NCI-H2081 (cell line): ENCODE results near the gene MAP3K1.
A peak's percentile ranks its signal among the peaks of the same experiment; 100 is the strongest.
"Not testable (repeated sequence)": the region's sequence is repeated elsewhere in the genome, so short reads cannot be mapped to it uniquely, and the experiment has no call there.

Source experiments
- DNase-seq, 2 experiments: peaks; one replicate each; lab custom pipeline; 2025; lab: John Stamatoyannopoulos, UW

MAP3K1 gene

DNA sequence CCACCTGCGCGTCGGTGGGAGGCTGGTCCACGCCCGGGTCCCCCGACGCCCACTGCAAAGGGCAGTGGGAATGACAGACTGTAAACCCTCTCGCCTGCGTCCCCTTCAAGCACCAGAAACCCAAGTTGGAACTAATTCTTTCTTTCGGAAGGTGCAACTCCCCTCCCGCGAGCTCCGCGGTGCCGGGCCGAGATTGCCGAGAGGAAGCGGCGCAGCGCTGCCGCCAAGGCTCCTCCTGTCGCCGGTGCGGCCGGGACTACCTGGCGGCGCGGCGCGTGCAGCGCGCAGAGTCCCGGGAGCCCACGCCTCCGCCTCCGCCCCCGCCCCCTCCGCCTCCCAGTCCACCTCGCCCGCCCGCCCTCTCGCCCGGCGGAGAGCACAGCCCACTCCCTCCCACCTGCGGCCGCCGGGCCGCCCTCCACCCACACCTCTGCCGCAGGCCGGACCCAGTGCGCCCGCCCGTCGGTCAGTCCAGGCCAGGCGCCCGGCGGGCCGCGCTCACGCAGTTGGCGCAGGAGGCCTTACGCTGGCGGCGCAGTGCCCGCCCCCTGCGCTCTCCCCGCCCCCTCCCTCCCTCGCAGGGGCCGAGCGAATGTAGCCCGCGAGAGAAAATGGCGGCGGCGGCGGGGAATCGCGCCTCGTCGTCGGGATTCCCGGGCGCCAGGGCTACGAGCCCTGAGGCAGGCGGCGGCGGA, at the start of gene MAP3K1:
Gene MAP3K1 (plus strand): TSS at position 587 of the 695 bp plus-strand sequence. CDS start 25 bp downstream, at position 612.
- peak; percentile 69 to 73 for DNase-seq

DNA sequence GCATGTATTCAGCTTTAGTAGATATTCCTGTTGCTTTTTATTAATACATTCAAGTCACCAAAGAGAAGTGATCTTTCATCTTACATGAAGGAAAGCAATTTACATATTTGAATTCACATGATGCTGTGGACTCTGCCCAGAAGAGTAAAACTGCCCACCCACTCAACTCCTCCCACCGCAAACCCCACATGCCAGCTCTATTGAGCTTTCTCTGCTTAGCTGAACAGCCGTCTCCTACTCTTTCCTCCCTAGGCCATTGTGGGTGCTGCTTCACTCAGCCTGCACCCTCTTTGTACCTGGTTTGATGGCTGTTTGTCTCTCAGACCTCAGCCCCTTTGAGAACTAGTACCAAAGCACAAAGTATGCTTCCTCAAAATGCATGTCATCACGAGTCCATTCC, 48.4 kb upstream of the MAP3K1 start:
- DNase-seq: no peak

DNA sequence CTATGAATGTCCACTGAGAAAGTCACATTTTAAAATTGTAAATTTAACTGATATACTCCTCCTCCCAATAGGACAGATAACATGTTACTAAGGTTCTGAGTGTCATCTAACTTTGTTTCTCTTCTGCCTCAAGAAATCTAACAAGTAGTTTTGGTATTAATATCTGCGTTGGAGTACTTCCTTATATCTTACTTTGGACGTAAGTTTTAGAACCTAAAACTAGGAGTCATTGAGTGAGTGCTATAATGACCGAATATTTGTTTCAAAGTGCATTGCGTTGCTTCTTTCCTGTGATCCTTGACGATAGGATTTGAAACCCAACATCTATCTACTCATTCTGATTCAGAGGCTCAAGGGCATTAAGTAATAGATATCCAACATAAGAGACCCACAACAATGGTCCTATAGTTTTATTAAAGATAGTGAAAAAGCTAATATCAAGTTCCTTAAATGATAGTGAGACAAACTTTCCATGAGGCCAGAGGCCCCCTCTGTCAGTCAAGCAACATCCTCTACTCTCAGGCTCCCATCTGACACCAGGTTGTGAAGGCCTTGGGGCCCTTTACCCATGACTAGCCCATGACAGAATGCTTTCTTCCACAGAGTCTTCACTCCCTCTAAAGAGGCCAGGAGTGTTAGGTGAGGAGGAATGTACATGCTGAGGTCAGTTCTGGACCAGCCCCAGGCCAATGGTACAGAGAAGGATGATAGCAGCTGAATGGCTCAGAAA, 45.3 kb upstream of the MAP3K1 start:
- no peak for DNase-seq

DNA sequence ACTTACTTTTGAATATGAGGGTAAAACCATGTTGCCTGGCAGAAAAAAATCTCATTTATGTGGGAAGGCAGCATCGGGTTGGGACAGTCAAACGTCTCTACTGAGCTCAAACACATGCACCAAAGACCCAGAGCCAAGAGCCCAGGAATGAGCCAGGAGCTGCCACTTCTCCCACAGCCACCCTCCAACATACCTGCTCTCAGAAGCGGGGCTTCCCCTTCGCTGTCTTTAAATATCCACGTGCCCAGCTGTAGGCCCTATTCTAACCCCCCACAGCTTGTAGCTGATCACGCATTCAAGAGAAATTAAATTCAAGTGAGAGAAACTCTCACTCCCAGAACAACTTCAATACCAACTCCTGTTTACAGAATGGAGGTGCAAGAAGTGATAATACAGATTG, 42.6 kb upstream of the MAP3K1 start:
- DNase-seq: no peak

DNA sequence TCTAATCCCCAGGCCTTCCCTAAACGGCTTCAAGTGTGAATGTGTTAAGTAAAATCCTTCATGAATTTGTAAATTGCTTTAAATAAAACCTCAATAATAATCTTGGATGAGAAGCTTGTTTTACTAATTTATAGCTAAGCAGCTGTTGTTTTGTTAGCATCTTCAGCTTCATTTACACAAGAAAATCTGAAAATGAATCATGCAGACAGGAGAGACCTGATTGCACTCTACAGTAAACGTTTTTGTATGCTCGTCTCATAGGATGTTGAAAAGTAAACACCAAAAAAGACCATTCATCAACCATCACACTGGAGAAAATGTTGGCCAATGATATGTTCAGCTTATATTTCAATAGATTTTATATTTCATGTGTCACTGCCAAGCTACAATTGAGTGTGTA, 40.4 kb upstream of the MAP3K1 start:
- peak in 1 of 2 experiments; percentile 17 for DNase-seq

DNA sequence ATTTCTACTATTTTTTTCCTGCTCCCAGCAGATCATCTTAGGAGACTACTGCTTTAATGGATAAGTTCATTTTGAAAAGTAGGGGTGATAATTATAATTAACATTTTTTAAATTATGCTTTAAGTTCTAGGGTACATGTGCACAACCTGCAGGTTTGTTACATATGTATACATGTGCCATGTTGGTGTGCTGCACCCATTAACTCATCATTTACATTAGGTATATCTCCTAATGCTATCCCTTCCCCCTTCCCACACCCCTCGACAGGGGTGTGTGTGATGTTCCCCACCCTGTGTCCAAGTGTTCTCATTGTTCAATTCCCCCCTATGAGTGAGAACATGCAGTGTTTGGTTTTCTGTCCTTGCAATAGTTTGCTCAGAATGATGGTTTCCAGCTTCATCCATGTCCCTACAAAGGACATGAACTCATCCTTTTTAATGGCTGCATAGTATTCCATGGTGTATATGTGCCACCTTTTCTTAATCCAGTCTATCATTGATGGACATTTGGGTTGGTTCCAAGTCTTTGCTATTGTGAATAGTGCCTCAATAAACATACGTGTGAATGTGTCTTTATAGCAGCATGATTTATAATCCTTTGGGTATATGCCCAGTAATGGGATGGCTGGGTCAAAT, 39.0 kb upstream of the MAP3K1 start:
- not testable (repeated sequence) for DNase-seq

DNA sequence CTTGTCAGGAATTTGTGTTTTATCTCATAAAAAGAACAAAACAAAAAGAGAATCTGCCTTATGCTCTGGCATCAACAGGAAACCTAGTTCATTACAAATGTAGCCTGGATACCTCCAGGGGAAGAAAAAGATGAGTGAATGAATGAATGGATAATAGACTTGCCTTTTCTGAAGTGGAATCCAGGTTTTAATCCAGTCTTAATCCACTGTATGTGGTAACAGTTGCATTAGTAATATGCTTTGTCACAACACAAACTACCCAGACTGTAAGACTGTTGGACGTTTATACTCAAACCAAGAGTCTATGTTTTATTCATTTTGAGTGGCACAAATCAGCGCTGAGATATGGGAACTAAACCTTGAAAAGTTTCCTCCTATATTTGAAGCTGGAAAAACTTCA, 32.1 kb upstream of the MAP3K1 start:
- DNase-seq: no peak

DNA sequence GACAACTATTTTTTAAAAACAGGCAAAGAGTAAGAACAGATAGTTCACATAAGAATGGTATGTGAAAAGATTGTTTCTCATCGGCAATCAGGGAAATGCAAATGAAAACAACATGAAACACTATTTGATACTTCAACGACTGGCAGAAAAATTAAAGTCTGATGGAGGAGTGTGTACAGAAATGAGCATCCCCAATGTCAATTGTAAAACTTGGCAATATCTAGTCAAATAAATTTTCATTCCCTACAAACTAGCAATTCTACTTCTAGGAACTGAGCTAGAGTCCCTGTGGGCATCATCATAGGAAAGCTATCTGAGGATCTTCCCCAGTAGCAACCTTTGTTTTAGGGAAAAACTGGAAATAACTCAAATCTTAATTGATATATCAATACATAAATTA, 29.0 kb upstream of the MAP3K1 start:
- no peak for DNase-seq

DNA sequence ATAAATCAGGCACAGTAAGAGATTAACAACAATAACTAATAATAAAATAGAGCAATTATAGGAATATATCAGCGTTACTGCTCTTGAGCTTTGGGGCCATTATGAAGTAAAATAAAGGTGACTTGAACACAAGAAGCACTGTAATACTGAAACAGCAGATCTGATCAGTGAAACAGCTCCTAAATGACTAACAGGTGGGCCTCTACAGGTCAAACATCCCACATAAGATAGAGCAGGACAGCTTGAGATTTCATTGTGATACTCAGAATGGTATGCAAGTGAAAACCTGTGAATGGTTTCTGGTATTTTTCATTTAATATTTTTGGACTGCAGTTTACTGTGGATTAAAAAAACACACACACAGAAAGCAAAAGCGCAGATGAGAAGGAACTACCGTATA, 24.0 kb upstream of the MAP3K1 start:
- DNase-seq: no peak

DNA sequence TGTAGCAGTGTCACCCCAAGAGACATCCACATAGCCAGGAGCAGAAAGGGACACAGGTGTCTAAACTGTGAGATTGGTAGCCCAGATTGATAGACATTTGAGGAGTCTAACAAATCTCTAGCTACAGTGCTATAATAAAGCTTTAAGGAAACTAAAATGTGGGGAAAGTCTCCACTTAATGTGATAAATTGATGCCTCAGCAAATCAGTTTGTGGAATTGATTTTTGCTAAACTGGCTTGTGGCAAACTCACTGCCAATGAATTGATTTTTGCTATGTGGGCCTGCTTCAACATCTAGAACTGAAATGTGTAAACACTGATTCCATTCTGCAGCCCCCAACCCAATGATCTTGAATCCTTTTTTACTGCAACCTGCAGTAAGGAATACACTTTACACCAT, 16.8 kb upstream of the MAP3K1 start:
- DNase-seq: no peak

DNA sequence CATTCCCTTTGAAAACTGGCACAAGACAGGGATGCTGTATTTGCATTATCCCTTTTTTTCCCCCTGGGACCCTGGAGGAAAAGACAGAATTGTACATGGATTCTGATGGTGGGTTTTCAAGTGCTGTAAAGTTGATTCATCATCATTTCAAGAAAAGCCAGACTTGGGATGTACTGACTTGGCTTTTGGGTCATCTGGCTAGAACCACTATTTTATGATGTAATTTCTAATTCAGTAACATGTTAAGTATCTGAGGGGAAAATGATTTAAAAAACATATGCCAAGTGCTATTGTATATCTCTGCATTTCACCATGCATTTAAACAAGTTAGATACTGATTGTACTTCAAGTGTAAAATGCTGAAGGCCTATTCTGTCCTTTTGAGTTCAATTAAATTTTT, 15.2 kb upstream of the MAP3K1 start:
- DNase-seq: no peak

DNA sequence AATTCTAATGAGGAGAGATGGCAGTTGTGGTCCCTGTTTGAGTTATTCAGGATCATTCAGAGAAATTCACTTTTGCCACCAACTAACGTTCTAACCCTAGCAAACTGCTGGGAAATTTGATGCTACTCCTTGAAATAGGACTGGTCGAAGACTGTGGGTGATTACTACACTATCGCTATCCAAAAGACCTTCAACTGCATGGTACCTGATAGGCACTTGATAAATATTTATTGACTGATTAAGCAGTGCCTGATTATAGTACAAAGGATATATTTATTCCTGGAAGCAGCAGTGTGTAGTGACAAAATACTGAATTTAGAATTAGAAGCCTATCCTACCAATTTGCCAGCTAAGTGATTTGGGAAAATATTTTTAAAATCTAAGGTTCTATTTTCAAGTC, 14.1 kb upstream of the MAP3K1 start:
- DNase-seq: no peak

DNA sequence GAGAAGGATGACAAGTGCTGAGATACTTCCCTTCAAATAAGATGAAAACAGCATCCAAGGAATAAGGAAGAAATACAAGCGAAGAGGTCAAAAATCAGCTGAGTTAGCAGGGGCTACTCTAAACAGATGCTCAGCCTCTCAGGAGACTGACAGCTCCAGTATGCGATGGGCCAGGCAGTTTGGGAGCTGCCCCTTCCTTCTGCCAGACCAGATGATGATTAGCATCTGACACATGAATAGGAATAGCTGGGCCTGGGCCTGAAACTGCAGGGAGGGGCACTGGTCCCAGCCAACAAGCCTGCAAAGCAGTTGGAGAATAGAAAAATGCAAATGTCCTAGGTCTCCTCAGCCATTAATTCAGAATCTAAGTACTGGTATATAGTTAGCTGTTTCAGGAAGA, 13.1 kb upstream of the MAP3K1 start:
- DNase-seq: no peak

DNA sequence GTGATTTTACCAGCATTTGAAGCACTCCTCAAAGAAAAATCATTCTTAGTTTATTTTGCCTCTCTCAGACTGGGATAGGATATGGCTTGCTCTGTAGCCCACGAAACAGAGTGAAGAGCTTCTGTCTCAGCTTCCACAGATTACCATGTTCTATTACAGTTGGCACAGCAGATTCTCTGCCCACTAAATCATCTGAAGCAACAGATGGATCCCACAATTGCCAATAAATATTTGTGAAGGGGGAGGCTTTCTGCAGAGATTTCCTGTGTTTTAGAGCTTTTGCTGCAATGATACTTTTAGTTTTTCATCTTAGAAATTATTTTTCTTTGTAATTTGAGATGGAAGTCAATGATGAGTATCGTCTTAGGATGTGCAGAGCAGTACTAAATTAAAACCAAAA, 12.3 kb upstream of the MAP3K1 start:
- DNase-seq: no peak

DNA sequence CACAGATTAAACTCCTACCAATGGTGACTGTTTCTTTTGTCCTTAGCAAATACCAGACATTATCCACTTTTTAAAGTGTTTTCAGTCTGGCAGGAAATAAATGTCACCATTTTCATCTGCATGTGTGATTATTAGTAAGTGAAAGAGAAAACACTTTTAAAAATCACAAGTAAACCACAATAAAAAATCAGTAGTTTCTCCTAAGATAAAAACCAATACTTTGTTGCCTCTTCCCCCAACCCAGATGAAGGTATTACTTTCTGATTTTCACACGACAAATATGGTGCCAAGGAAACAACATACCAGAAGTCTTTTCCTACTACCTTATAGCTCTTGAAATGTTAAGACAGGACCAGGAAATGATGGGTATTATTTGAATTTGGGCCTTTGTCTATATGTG, 11.5 kb upstream of the MAP3K1 start:
- DNase-seq: no peak

DNA sequence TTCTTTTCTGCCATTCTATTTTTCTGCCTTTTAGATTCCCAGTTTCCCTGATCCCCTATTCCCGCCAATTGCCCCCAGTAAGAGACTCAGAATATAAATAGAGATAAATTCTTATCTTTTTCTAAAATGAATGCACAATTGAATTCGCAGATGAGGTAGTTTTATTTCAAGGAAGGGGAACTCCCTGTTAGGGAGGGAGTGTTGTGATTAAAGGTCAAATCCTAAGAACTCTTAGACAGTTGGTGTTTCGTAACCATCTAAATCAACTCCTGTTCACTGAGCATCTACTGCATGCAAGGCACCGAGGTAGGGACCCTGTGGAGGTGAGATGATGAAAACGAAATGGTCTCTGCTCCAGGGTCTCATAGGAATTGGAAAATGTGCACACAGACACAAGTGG, 7.7 kb upstream of the MAP3K1 start:
- no peak for DNase-seq

DNA sequence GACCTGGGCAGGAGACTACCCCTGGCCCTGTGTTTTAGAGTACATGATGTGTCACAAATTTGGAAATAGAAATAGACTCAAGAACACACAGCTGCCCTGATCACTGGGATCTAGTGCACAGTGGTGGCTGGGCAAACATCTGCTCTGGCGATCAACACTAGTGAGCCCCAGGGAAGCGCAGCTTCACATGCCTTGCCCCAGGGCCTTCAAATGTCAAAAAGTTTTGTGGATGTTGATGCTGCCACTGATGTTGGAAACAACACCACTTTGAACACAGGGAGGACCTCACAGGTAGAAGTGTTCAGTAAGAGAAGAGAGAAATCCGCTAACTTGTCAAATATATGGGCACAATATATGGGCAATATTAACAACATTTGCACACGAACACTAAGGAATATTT, 7.1 kb upstream of the MAP3K1 start:
- DNase-seq: no peak

DNA sequence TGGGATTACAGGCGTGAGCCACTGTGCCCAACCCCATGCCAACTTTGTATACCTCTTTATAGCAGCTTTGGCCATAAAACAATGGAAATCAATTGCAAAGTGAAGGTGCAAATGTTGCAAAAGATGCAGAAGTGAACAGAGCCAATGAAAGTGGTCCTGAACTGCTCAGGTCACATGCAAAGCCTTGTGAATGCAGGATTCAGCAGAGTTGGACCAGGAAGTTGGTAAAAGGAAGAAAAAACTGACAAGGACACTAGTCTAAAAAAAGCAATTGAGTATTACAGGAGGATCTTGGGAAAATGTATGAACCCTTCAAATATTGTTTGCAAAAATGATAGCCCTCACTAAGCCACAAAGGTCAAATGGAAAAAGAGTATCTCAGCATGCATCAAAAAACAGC, 4.5 kb upstream of the MAP3K1 start:
- no peak for DNase-seq

DNA sequence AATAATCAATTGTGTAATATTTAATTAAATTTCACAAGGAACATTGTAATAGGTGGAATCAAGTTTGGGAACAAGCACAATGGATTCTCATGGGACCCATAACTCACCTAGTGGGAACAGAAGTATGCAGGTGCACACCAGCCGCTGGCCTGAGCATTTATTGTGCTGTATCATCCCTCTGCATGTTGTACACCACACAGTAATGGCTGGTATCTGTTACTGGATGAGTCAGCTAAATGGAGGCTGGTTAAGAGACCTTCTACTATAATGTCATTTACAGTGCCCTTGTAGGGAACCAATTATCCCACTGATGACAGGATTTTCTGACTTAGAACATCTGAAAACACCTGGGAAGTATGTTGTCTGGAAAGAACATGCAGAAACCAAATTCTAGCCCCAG, 3.2 kb upstream of the MAP3K1 start:
- no peak for DNase-seq

DNA sequence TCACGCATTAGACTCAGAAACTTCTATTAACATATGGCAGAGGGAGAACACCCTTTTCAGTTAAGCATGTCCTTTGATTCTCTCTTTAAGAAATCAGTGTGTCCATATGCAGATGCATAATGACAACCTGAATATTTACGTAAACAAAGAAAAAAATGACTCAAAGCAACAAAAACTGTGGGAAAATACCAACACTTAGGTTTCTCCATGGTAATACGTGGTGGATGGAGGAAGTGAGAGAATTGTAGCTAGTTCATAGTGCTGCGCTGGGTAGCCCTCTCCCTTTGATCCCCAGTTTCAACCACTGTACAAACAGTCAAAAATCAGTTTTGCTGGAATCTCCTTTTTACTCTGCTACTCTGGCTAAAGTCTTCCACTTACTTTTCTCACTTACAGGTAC, 2.0 kb upstream of the MAP3K1 start:
- DNase-seq: no peak

DNA sequence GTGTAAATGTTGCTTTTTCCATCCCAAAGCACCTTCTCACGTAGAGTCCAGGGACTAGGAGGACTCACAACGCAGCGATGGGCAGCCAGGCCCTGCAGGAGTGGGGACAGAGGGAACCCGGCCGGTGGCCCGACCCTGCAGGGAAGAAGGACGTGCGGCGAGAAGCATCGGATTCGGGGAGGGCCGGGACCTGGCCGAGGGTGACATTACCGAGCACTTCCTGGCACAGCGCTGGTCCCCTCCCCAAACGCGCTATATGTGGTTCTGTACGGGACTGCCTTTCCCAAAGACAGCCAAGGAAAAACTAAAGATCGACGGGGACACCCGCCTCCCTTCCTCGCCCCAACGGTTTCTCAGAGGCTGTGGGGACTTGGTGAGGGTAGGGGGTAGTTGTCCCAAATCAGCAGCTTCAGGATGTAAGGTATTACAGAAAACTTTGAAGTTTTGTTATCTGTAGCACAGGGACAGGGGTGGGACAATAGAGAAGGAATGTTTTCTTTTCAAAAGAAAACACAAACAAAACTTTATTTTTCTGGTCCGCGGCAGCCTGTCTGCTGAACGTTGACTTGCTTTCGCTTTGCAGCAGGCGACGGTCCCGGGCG, 887 bp upstream of the MAP3K1 start:
- no peak for DNase-seq

DNA sequence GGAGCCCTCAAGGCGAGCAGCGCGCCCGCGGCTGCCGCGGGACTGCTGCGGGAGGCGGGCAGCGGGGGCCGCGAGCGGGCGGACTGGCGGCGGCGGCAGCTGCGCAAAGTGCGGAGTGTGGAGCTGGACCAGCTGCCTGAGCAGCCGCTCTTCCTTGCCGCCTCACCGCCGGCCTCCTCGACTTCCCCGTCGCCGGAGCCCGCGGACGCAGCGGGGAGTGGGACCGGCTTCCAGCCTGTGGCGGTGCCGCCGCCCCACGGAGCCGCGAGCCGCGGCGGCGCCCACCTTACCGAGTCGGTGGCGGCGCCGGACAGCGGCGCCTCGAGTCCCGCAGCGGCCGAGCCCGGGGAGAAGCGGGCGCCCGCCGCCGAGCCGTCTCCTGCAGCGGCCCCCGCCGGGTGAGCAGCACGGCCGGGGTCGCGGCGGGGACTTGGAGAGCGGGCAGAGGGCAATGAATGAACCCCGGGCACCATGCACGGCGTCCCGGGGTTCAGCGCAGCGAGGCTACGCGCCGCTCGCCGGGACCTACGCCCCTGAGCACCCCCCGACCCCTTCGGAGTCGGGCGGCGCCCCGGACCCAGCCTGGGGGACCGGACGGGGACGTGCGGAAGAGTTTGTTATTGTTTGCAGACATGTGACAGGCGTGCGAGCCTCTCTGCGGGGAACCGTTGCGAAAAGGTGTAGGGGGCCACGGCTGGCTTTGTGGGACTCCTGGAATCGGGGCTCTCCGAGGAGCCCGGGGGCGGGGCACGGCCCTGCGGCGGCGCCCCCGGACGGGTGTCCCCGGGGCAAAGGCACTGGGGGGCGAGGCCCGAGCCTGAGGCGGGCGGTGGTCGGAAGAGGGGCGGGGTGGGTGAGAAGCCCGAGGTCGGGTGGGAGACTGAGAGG, 553 bp downstream of the MAP3K1 start:
- peak; percentile 32 to 60 for DNase-seq
